ENCODE measurements around the gene SLC5A7. TPM values are rescaled to one million over a fixed set of nuclear protein-coding genes. Genes with fewer than 3 reads are reported as not detected.

SLC5A7 gene
- total and polyA plus RNA-seq, 12 donors, result 0.04 to 0.39 (median 0.11) TPM; not detected in 1

GRCh38 chr2:108023776-108024175, 37.5 kb downstream of the SLC5A7 start:
- intact Hi-C loops (cut with DNase I), result no loop called here
- no peaks in the 10 kb centered on the region for H3K27me3 ChIP-seq
- no peak overlapping the region for H3K4me3 ChIP-seq
- ATAC-seq, result no peak
- 76 to 80% methylated on average over 4 of the region's 4 CpGs for WGBS, 2 donors
- no peak for TF ChIP-seq CTCF (IDR thresholded peaks at IDR 0.05)
- H3K4me1 ChIP-seq, result no peaks in the 10 kb centered on the region
- H3K9me3 ChIP-seq, result no peaks in the 10 kb centered on the region
- no peaks in the 10 kb centered on the region for H3K36me3 ChIP-seq
- no peak overlapping the region for H3K27ac ChIP-seq
- DNase-seq, result no peak

GRCh38 chr2:108026092-108026794, 39.9 kb downstream of the SLC5A7 start:
- DNase-seq (no peak), ATAC-seq (no peak)
- Histone ChIP-seq H3K27me3 (no peaks in the 10 kb centered on the region), H3K4me3 (no peak overlapping the region), H3K4me1 (no peaks in the 10 kb centered on the region), H3K36me3 (no peaks in the 10 kb centered on the region), H3K27ac (no peak overlapping the region), H3K9me3 (peaks cover 0 to 4% (median 0%) of the 10 kb centered on the region in 11 donors)
- TF ChIP-seq CTCF (IDR thresholded peaks at IDR 0.05), result no peak
- 86 to 92% methylated on average over 1 of the region's 1 CpG for WGBS, 2 donors
- intact Hi-C loops (cut with DNase I), result no loop called here

- no peak overlapping the region for H3K4me3 ChIP-seq
- ATAC-seq (no peak), DNase-seq (no peak)
- intact Hi-C loops (cut with DNase I), result no loop called here
- no peaks in the 10 kb centered on the region for H3K36me3 ChIP-seq
- H3K4me1 ChIP-seq, result no peaks in the 10 kb centered on the region
- peaks cover 0 to 9% (median 0%) of the 10 kb centered on the region in 11 donors for H3K9me3 ChIP-seq
- H3K27ac ChIP-seq, result no peak overlapping the region
- WGBS, 2 donors, result 86 to 89% methylated on average over 2 of the region's 2 CpGs
- H3K27me3 ChIP-seq, result no peaks in the 10 kb centered on the region
- no peak for TF ChIP-seq CTCF (IDR thresholded peaks at IDR 0.05)
These were observed 43.2 kb downstream of the SLC5A7 start for GRCh38 chr2:108029496-108029895.

GRCh38 chr2:108029912-108030311, 43.6 kb downstream of the SLC5A7 start:
- no peaks in the 10 kb centered on the region for H3K27me3 ChIP-seq
- DNase-seq, result no peak
- TF ChIP-seq CTCF (IDR thresholded peaks at IDR 0.05), result no peak
- H3K4me1 ChIP-seq, result no peaks in the 10 kb centered on the region
- no peaks in the 10 kb centered on the region for H3K36me3 ChIP-seq
- H3K4me3 ChIP-seq, result no peak overlapping the region
- 64 to 65% methylated on average over 2 of the region's 2 CpGs for WGBS, 2 donors
- peaks cover 0 to 9% (median 0%) of the 10 kb centered on the region in 11 donors for H3K9me3 ChIP-seq
- intact Hi-C loops (cut with DNase I), result no loop called here
- no peak for ATAC-seq
- H3K27ac ChIP-seq, result no peak overlapping the region

Measured in heart right ventricle (tissue), 16 donors.